ENCODE measurements around the gene KCNB1.

The KCNB1 gene

DNA sequence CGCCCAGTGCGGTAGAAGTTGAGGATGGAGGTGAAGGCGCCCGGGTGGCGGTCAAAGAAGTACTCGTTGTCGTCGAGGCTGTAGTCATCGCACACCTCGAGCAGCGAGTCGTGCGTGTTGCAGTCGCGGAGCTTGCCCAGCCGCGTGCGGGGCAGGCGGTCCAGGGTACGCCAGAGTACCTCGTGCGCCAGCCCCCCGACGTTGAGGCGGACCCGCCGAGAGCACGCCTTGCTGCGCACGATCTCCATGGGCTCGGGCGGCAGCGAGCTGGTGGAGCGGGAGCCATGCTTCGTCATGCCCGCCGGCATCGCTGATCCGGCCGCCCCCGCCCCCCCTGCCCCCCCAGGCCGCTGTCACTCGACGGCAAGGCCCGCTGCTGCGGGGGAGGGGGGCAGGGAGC lies 295 bp downstream of the KCNB1 start:
- TF ChIP-seq, protein P1, sequence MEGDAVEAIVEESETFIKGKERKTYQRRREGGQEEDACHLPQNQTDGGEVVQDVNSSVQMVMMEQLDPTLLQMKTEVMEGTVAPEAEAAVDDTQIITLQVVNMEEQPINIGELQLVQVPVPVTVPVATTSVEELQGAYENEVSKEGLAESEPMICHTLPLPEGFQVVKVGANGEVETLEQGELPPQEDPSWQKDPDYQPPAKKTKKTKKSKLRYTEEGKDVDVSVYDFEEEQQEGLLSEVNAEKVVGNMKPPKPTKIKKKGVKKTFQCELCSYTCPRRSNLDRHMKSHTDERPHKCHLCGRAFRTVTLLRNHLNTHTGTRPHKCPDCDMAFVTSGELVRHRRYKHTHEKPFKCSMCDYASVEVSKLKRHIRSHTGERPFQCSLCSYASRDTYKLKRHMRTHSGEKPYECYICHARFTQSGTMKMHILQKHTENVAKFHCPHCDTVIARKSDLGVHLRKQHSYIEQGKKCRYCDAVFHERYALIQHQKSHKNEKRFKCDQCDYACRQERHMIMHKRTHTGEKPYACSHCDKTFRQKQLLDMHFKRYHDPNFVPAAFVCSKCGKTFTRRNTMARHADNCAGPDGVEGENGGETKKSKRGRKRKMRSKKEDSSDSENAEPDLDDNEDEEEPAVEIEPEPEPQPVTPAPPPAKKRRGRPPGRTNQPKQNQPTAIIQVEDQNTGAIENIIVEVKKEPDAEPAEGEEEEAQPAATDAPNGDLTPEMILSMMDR (IDR thresholded peaks at IDR 0.05; ENCODE audit: low read depth, low read length, missing control alignments), result no peak
- no peak for DNase-seq (ENCODE audit: extremely low read depth, low read depth)

DNA sequence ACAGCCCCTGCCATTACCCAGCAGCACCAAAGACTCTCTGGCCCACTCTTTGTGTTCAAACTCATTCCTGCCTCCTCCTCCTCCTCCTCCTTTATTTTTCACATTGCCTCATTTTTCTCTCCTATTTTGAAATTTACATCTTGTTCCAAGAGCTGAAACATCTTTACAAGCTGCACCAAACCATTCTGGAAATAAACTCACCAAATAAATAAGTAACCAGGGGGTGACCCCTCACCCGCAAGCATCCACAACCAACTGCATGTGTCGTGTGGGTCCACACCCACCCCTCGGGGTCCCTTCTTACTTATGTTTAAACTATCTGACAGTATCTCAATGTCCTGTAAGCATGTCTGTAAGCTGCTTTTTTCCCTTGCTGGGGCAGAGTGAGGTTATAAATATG lies 1.4 kb downstream of the KCNB1 start:
- TF ChIP-seq, protein P1 (IDR thresholded peaks at IDR 0.05; ENCODE audit: low read depth, low read length, missing control alignments), result no peak
- DNase-seq (ENCODE audit: extremely low read depth, low read depth), result no peak
- no peak overlapping the region for H3K4me3 ChIP-seq (replicated peaks; ENCODE audit: low read depth, low read length)

More for the DNA sequence above, 295 bp downstream of the KCNB1 start:
- H3K4me3 ChIP-seq (replicated peaks; ENCODE audit: low read depth, low read length), result no peak overlapping the region

- DNase-seq (ENCODE audit: extremely low read depth, low read depth), result no peak
Observed at GRCh38 chr20:49480236-49480635, 2.2 kb downstream of the KCNB1 start.

GRCh38 chr20:49479785-49480184 lies 2.7 kb downstream of the KCNB1 start:
- TF ChIP-seq, protein P1 (IDR thresholded peaks at IDR 0.05; ENCODE audit: low read depth, low read length, missing control alignments), result no peak
- H3K4me3 ChIP-seq (replicated peaks; ENCODE audit: low read depth, low read length), result no peak overlapping the region
- no peak for DNase-seq (ENCODE audit: extremely low read depth, low read depth)

More at GRCh38 chr20:49480236-49480635, 2.2 kb downstream of the KCNB1 start:
- TF ChIP-seq, protein P1 (IDR thresholded peaks at IDR 0.05; ENCODE audit: low read depth, low read length, missing control alignments), result no peak
- no peak overlapping the region for H3K4me3 ChIP-seq (replicated peaks; ENCODE audit: low read depth, low read length)

DNA sequence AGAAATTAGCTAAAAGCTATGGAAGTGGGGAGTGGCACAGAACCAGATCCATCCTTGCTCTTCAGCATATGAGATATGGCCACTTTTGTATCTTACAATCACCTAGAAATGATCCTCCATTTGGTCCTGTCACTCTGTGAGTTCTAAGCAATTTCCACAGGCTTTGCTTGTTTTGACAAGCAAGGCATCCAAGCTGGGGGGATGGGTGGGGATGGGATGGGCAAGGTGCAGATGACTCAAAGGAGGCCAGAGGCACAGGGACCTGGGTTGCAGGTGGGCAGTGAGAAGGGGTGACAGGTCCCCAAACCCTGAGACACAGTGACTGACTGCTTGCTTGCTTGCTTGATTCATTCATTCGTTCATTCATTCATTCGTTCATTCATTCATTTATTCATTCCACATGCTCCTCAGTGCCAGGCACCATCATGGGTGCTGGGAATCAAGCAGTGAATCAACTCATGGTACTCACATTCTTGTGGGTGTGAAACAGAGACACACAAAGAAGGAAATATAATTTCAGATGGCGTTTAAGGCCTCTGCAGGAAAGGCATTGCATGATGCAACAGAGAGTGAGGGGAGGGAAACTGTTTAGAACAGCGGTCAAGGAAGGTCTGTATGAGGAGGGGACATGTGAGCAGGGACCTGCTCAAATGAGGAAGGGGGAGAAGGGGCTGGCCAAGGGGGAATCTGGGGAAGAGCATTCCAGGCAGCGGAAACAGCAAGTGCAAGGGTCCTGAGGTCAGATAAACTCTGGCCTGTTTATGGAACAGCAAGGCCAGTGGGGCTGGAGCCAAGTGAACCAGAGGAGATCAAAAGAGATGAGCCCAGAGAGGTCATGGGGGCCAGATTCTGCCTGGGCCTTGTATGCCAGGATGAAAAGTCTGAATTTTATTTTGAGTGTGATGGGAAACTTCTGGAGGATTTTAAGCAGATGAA lies 3.4 kb downstream of the KCNB1 start:
- TF ChIP-seq, protein P1 (IDR thresholded peaks at IDR 0.05; ENCODE audit: low read depth, low read length, missing control alignments), result no peak
- DNase-seq (ENCODE audit: extremely low read depth, low read depth), result no peak
- H3K4me3 ChIP-seq (replicated peaks; ENCODE audit: low read depth, low read length), result no peak overlapping the region

GRCh38 chr20:49478266-49478665 lies 4.2 kb downstream of the KCNB1 start:
- no peak overlapping the region for H3K4me3 ChIP-seq (replicated peaks; ENCODE audit: low read depth, low read length)
- TF ChIP-seq, protein P1 (IDR thresholded peaks at IDR 0.05; ENCODE audit: low read depth, low read length, missing control alignments), result no peak
- DNase-seq (ENCODE audit: extremely low read depth, low read depth), result no peak

All from HFF-Myc (cell line).